OCI-LY1 (cell line): ENCODE measurements around the gene C9orf50.

Experiments
- CTCF ChIP-seq: fragments of 200-600 bp; sonication (generic), shearing (Covaris generic); IDR thresholded peaks from 2 replicates; pipeline ENCODE4 v1.5.1; 2017; ENCODE audit warnings: mild to moderate bottlenecking, antibody characterized with exemption, low read length, moderate library complexity, mixed read lengths
- EZH2 ChIP-seq: fragments of 200-600 bp; sonication (generic), shearing (Covaris generic); IDR thresholded peaks from 2 replicates; pipeline ENCODE4 v1.8.0; 2017; ENCODE audit warnings: borderline replicate concordance, mixed run types, mild to moderate bottlenecking, antibody characterized with exemption, low read length, moderate library complexity, mixed read lengths

DNA sequence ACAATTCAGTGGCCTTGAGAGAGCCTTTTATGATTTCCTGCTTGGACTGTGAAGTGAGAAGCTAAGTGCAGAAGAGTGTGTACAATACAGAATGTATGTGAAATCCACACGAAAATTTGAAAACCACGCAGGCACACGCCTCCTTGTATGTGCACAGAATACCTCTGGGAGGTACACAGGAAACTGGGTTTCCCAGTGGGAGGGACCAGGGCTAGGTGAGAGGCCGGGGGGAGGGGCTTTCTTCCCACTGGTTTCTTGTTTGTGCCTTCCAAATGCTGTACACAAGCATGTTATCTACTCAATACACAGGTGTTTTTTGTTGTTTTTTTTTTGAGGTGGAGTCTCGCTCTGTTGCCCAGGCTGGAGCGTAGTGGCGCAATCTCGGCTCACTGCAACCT, 16.1 kb downstream of the C9orf50 start:
- TF ChIP-seq CTCF = no peak
- TF ChIP-seq EZH2 = no peak
